Omental fat pad (tissue), 4 donors: ENCODE results near the gene CD200R1. TPM values are rescaled to one million over a fixed set of nuclear protein-coding genes. Genes with fewer than 3 reads are reported as not detected.
"Not testable (repeated sequence)": the region's sequence is repeated elsewhere in the genome, so short reads cannot be mapped to it uniquely, and the experiment has no call there.

Experiments
- ATAC-seq: fragments of 150-250 bp; one replicate; pipeline ENCODE4 v1.9.1; 2016; ENCODE audit warnings: mild to moderate bottlenecking, moderate library complexity; ENCODE audit not compliant: low FRiP score
- DNase-seq: peaks from one replicate; pipeline ENCODE4 v3.0.0-alpha.2; 2019; ENCODE audit warnings: low spot score
- CTCF ChIP-seq, 3 donors: fragments of 450-650 bp; IDR thresholded peaks; one replicate each; pipeline ENCODE4 v1.5.1; 2016 to 2017; ENCODE audit warnings: antibody characterized with exemption in 3 of 3, mild to moderate bottlenecking in 3 of 3, moderate library complexity in 2 of 3
- total RNA-seq, 4 donors: library from RNA; depleted of rRNA; stranded (reverse); fragments of >200 nt; gene quantifications; one replicate each; pipeline ENCODE4 v1.1.0, GENCODE V29; 2016

CD200R1 gene
- total RNA-seq, 4 donors from 2014 or later = 1.1 to 4.3 (median 3.0) TPM

DNA sequence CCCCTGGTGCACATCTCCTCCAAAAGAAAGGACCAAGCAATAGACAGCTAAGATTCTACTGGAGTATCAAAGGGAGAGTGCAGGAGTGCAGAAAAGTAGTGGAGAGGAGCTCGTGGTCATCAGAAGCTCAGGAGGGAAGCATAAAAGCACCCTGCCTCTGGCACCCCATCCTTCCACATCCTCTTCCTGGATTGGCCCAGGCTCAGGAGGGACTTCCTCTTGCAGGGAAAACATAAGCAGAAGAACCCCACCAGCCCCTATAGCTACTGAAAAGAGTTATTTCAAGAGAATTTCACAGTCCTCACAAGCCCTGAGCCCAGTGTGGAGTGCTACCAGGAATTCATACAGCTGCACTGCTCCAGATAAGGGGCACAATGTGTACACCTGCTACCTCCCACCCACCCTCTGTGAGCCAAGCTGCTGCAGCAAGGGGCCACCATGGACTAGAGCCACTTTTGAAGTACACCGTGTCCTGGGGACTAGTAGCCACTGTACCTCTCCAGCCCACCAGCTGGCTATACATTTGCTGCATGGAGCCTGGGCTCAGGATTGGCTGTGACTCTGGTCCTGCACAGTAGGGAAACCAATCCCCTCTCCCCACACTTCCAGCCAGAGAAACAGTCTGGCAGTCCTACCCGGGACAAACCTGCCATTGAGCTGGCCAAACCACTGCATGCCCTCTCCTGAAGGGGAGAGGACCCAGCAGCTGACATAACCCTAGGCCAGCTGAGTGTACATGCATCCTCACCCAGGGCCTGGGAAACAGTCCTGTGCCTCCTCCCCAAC, 43.0 kb downstream of the CD200R1 start:
- no peak for TF ChIP-seq CTCF (IDR thresholded peaks at IDR 0.05)
- DNase-seq (no peak), ATAC-seq (no peak)

DNA sequence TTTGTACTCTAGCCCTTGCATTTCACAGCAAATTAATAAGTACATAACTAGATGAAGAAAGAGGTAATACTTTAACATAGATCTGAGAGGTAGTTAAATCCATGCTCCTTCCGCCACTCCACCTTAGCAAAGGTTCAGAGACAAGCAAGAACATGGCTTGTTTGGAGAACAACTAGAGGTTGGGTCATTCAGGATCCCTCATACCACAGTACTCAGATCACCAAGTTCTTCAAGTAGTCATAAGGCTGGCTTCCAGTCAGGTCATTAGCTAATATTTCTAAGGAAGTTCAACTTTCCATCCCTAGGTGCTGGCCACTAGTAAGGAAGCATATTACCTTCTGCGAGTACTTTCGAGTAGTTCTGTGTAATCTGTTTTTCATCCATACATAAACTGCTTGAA, 44.1 kb downstream of the CD200R1 start:
- ATAC-seq (no peak), DNase-seq (no peak)
- TF ChIP-seq CTCF (IDR thresholded peaks at IDR 0.05) = no peak

DNA sequence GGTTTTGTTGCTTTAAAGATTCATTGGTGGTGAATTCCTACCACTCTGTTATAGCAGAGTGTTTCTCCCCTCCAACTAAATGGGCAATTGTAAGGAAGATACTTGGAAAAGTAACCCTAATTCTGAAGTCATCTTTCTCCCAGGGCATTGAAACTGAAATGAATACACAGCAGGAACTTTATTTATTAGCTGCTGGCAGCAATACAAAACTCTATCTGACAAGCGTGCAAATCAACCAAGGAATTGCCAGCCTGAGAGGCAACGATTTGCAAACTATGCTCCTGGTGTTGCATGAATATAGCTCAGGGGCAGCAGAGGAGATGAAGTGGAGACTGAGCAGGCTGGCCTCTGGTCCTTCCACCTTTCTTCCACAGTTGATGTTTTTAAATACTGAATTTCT, 48.9 kb downstream of the CD200R1 start:
- TF ChIP-seq CTCF (IDR thresholded peaks at IDR 0.05) = no peak

GRCh38 chr3:112925560-112925959, 49.3 kb downstream of the CD200R1 start:
- no peak for ATAC-seq
- TF ChIP-seq CTCF (IDR thresholded peaks at IDR 0.05) = no peak

More for the DNA sequence above, 48.9 kb downstream of the CD200R1 start:
- ATAC-seq (no peak), DNase-seq (no peak)

GRCh38 chr3:112919541-112919940, 55.4 kb downstream of the CD200R1 start:
- not testable (repeated sequence) for DNase-seq, ATAC-seq

More at GRCh38 chr3:112925560-112925959, 49.3 kb downstream of the CD200R1 start:
- no peak for DNase-seq

DNA sequence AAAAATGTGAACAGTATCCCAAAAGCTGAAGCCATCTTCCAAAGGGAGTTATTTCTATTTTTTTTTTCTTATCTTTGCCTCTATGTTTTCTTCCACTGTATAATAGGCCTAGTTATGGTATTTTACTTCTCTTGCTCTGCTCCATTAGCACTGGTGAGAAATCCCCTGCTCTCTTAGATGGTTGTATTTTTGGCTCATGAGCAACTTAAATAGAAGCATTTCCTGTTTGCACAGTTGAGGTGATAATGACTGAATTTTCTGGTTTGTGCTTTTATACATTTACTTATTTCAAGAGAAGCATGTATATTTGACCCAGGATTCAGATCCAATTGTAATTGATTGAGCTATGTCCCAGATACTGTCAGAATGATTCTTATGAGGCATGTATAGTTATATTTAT, 66.7 kb downstream of the CD200R1 start:
- TF ChIP-seq CTCF (IDR thresholded peaks at IDR 0.05) = no peak
- DNase-seq (no peak), ATAC-seq (no peak)

GRCh38 chr3:112904786-112905185, 70.1 kb downstream of the CD200R1 start:
- no peak for TF ChIP-seq CTCF (IDR thresholded peaks at IDR 0.05)
- DNase-seq = no peak
- no peak for ATAC-seq
